SK-N-SH (cell line): Measurements from ENCODE around the gene DCLK1.

Source experiments
- CHD2 ChIP-seq: fragments of 150-350 bp; IDR thresholded peaks from 2 replicates; pipeline ENCODE4 v1.6.1; 2018; ENCODE audit warnings: low read length; ENCODE audit not compliant: partially characterized antibody
- EP300 ChIP-seq, 2 experiments: IDR thresholded peaks; 2 replicates each; pipeline versions ENCODE4 v1.4.0 to v1.6.1; 2012; ENCODE audit warnings: borderline replicate concordance in 1 of 2, low read depth in 1 of 2, low read length in 1 of 2
- EZH2phosphoT487 ChIP-seq: fragments of 200-600 bp; sonication (generic); IDR thresholded peaks from 2 replicates; pipeline ENCODE4 v1.6.1; 2017; ENCODE audit warnings: low read depth, mixed run types, mild to moderate bottlenecking, antibody characterized with exemption, moderate library complexity, borderline replicate concordance
- MEF2A ChIP-seq: IDR thresholded peaks from 2 replicates; pipeline ENCODE4 v1.4.0; 2012; ENCODE audit warnings: low read depth, borderline replicate concordance
- NFIC ChIP-seq: IDR thresholded peaks from 2 replicates; pipeline ENCODE4 v1.4.0; 2012; ENCODE audit warnings: borderline replicate concordance
- POLR2AphosphoS5 ChIP-seq: IDR thresholded peaks from 2 replicates; pipeline ENCODE4 v1.6.1; 2012; ENCODE audit warnings: low read depth, low read length
- RAD21 ChIP-seq: IDR thresholded peaks from 2 replicates; pipeline ENCODE4 v1.6.1; 2012; ENCODE audit warnings: mild to moderate bottlenecking, low read length
- RXRA ChIP-seq: IDR thresholded peaks from 2 replicates; pipeline ENCODE4 v1.4.0; 2012; ENCODE audit warnings: low read depth, mild to moderate bottlenecking, borderline replicate concordance
- TCF12 ChIP-seq: IDR thresholded peaks from 2 replicates; pipeline ENCODE4 v1.4.0; 2012
- TF ChIP-seq, protein P1 (sequence below): IDR thresholded peaks from 2 replicates; pipeline ENCODE4 v1.4.0; 2012; ENCODE audit warnings: low read depth, borderline replicate concordance
- TF ChIP-seq, protein P2 (sequence below): IDR thresholded peaks from 2 replicates; pipeline ENCODE4 v1.6.1; 2012; ENCODE audit warnings: mild to moderate bottlenecking, low read depth, low read length, moderate library complexity
- TF ChIP-seq, protein P3 (sequence below): fragments of 200-600 bp; sonication (generic); IDR thresholded peaks from 2 replicates; pipeline ENCODE4 v1.6.1; 2017; ENCODE audit warnings: antibody characterized with exemption, mild to moderate bottlenecking, moderate library complexity
- TF ChIP-seq, protein P4 (sequence below): IDR thresholded peaks from 2 replicates; pipeline ENCODE4 v1.4.0; 2012; ENCODE audit warnings: low read depth

DNA sequence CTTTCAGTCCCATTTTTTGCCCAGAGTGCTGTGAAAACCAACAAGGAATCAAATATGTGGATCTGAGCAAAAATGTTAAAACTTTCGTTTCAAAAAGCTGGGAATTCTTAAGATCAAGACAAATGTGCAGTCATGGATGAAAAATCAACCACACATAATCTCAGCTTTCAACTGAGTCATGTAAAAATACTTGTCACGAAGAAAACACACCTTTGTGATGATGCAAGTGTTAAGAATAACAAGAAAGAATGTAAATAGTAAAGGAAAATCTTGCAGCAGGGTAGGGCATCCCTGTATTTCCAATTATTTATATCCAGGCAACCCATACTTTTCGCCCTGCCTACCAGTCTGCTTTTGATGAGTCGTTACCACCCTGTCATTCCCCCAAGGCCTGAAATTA, 27.4 kb upstream of the DCLK1 start:
- TF ChIP-seq, protein P1, sequence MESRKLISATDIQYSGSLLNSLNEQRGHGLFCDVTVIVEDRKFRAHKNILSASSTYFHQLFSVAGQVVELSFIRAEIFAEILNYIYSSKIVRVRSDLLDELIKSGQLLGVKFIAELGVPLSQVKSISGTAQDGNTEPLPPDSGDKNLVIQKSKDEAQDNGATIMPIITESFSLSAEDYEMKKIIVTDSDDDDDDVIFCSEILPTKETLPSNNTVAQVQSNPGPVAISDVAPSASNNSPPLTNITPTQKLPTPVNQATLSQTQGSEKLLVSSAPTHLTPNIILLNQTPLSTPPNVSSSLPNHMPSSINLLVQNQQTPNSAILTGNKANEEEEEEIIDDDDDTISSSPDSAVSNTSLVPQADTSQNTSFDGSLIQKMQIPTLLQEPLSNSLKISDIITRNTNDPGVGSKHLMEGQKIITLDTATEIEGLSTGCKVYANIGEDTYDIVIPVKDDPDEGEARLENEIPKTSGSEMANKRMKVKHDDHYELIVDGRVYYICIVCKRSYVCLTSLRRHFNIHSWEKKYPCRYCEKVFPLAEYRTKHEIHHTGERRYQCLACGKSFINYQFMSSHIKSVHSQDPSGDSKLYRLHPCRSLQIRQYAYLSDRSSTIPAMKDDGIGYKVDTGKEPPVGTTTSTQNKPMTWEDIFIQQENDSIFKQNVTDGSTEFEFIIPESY: no peak
- TF ChIP-seq RXRA (no peak), EP300 (IDR thresholded peaks at IDR 0.05; ENCODE audit: borderline replicate concordance in 1 of 2, low read depth in 1 of 2, low read length in 1 of 2) (no peak), POLR2AphosphoS5 (no peak), EZH2phosphoT487 (no peak), NFIC (no peak), TCF12 (no peak), MEF2A (no peak), CHD2 (no peak), RAD21 (no peak)
- TF ChIP-seq, protein P2, sequence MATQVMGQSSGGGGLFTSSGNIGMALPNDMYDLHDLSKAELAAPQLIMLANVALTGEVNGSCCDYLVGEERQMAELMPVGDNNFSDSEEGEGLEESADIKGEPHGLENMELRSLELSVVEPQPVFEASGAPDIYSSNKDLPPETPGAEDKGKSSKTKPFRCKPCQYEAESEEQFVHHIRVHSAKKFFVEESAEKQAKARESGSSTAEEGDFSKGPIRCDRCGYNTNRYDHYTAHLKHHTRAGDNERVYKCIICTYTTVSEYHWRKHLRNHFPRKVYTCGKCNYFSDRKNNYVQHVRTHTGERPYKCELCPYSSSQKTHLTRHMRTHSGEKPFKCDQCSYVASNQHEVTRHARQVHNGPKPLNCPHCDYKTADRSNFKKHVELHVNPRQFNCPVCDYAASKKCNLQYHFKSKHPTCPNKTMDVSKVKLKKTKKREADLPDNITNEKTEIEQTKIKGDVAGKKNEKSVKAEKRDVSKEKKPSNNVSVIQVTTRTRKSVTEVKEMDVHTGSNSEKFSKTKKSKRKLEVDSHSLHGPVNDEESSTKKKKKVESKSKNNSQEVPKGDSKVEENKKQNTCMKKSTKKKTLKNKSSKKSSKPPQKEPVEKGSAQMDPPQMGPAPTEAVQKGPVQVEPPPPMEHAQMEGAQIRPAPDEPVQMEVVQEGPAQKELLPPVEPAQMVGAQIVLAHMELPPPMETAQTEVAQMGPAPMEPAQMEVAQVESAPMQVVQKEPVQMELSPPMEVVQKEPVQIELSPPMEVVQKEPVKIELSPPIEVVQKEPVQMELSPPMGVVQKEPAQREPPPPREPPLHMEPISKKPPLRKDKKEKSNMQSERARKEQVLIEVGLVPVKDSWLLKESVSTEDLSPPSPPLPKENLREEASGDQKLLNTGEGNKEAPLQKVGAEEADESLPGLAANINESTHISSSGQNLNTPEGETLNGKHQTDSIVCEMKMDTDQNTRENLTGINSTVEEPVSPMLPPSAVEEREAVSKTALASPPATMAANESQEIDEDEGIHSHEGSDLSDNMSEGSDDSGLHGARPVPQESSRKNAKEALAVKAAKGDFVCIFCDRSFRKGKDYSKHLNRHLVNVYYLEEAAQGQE: no peak
- TF ChIP-seq, protein P3, sequence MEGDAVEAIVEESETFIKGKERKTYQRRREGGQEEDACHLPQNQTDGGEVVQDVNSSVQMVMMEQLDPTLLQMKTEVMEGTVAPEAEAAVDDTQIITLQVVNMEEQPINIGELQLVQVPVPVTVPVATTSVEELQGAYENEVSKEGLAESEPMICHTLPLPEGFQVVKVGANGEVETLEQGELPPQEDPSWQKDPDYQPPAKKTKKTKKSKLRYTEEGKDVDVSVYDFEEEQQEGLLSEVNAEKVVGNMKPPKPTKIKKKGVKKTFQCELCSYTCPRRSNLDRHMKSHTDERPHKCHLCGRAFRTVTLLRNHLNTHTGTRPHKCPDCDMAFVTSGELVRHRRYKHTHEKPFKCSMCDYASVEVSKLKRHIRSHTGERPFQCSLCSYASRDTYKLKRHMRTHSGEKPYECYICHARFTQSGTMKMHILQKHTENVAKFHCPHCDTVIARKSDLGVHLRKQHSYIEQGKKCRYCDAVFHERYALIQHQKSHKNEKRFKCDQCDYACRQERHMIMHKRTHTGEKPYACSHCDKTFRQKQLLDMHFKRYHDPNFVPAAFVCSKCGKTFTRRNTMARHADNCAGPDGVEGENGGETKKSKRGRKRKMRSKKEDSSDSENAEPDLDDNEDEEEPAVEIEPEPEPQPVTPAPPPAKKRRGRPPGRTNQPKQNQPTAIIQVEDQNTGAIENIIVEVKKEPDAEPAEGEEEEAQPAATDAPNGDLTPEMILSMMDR: no peak
- TF ChIP-seq, protein P4, sequence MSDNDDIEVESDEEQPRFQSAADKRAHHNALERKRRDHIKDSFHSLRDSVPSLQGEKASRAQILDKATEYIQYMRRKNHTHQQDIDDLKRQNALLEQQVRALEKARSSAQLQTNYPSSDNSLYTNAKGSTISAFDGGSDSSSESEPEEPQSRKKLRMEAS: no peak
